Activated CD4-positive, alpha-beta T cell treated with anti-CD3 and anti-CD28 coated beads for 4 hours (primary cell): Measurements from ENCODE around the gene CTSV.
A peak's percentile ranks its signal among the peaks of the same experiment; 100 is the strongest.
"Not testable (repeated sequence)": the region's sequence is repeated elsewhere in the genome, so short reads cannot be mapped to it uniquely, and the experiment has no call there.

Experiments
- DNase-seq, 2 donors: peaks; one replicate each; pipeline ENCODE4 v3.0.0-alpha.2; 2020

Gene CTSV

DNA sequence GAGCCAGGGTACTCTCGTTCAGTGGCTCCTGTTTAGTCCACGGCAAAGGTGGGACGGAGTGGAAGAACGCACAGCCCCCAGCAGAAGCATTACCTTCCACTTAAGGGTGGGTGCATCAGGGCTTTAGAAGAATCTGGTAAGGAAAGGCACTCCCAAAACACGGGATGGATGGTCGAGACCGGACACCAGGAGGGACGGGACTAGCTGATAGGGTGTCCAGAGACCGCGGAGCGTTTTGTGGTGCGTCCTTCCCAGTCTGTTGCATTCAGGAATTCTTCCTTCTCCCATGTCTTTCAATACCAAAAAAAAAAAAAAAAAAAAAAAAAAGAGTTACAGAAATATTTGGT is 545 bp upstream of the CTSV start:
- no peak for DNase-seq

DNA sequence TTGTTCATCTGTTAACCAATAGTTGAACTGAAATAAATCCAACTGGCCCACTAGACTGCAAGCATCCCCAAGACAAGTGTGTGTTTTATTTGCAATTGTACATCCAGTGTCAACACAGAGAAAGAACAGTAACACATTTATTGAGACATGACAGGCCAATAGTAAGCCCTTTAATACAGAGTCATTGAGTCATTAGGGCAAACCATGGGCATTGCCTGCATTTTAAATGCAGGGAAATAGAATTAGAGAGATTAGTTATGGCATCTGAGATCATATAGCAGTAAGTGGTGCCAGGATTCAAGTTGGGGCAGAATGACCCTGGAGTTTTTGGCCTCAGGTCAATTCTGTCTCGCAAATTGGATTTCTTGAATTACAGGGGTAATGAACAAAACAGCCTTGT is 15.4 kb downstream of the CTSV start:
- not testable (repeated sequence) for DNase-seq

DNA sequence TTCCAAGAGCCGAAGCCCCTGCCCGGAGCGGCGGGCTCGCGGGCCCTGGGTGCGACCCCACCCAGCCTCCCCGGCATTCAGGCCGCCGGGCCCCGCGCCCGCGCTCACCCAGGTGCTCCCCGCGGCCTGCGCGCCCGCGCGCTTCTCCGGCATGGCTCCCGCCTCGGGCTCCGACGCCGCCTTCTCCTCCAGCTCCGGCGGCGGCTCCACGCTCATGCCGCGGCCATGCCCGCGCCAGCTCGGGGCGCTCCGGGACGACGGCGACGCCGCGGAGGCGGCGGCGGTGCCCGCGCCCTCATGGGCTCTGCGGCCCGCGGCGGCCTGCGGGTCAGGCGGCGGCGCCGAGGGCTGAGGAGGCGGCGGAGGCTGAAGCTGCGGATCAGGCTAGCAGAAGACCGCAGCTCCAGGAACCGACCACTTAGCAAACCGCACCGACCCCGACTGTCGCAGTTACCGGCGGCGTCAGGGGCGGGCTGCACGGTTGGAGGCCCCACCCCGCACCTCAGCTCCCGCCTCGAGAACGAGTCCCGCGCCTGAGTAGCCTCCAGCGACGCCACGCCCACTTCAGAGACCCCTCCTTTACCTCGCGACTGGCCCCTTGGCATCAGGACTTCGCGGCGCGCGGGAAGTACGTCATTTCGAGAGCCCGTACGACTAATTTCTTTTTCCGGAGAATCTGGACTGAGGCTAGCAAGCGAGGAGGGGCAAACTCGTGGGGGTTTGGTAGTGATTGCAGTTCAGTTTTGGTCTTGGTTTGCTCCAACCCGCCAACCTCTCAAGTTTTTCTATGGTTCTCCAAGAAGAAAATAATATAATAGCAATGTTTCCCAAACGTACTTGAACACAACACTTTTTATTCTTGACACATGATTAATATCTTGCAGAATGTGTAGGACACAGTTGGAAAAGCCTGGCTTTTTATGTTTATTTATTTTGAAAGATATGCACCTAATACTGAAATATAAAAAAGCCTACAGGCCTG is 25.5 kb downstream of the CTSV start:
- DNase-seq, result peak; percentile 64 to 73

DNA sequence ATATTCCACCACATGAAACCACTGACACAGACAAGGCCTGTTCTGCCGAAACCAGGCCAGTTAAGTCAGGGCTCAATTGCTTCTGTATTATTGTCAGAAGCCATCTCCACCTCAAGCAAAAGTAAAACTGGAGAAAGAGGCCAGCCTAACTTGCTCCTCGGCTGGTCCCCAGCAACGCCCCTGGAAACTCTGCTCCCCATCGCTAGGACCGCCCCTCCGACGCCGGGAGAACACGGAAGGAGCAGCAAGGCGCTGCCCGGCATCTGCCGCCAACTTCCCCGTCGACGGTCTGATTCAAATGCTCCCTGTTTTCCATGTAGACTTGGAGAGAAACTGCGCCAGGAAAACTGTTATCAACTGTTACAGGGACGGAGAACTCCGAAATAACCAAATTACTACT is 26.3 kb downstream of the CTSV start:
- not testable (repeated sequence) for DNase-seq

DNA sequence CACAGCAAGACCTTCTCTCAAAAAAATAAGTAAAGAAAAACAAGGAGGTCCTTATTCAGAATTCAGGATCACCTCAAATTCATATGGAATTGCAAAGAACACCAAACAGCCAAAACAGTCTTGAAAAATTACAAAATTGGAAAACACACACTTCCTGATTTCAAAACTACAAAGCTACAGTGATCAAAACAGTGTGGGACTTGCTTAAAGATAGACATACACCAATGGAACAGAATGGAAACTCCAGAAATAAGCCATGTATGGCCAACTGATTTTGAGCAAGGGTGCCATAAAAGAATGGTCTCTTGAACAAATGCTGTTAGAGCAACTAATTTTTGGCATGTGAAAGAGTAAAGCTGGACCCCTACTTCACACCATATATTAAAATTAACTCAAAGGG is 36.7 kb downstream of the CTSV start:
- DNase-seq, result not testable (repeated sequence)

DNA sequence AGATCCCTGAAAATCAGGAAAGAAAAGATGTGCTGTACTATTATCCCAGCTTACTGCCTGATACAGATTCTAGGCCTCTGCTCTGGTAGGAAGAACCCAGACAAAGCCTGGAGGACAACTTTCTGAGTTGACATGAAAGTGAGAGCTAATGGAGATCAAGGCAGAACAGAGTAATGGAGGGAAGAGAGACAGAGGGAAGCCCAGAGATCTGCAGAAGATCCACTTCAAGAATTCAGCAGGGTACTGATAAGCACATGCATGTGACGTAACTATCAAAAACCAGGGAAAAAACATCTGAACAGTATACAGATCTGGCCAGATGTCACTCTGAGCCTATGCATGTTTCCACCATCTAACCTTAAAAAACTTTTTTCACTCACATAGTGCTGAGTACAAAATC is 37.6 kb downstream of the CTSV start:
- DNase-seq, result not testable (repeated sequence)

DNA sequence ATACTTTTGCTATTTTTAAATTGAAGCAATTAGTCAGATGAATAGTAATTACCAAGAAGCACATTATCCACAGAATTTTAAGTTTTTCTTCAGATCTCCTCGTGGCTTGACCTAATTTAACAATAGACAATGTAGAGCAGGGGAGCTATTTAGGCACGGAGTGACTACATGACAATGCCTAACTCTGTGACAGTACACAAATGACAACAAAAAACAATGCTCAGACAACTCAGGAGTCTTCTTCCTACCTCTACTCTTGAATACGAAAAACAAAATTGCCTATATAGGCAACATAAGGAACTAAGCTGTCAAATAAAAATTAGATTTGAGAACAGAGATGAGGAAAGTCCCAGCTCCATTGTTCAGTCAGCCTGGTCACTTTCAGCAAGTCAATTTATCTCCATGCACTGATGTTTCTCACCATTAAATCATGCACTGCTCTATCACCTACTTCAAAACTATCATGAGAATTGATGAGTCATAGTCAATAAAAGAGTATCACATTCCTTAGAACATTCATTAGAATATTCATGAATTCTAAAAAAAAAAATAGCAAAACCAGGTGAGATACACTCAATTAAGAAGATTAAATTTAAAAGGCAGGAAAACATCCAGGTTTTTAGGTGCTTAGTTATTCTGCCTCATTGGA is 38.7 kb downstream of the CTSV start:
- not testable (repeated sequence) for DNase-seq

DNA sequence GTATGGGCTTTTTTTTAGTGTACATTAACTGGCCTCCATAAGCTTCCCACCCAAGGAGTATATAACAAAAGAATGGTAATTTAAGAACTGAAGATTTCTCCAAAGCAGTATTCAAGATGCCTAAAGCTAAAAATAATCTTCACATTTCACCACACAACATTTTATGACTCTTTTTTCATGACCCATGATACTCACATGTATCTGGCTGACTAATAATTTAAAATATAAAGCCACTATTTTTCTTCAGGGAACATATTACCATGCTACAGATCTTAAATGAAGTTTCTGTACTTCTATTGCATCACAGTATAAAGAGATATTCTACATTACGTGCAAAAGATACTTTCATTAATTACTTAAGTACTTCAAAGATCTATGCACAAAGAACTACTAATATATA is 39.2 kb downstream of the CTSV start:
- not testable (repeated sequence) for DNase-seq

DNA sequence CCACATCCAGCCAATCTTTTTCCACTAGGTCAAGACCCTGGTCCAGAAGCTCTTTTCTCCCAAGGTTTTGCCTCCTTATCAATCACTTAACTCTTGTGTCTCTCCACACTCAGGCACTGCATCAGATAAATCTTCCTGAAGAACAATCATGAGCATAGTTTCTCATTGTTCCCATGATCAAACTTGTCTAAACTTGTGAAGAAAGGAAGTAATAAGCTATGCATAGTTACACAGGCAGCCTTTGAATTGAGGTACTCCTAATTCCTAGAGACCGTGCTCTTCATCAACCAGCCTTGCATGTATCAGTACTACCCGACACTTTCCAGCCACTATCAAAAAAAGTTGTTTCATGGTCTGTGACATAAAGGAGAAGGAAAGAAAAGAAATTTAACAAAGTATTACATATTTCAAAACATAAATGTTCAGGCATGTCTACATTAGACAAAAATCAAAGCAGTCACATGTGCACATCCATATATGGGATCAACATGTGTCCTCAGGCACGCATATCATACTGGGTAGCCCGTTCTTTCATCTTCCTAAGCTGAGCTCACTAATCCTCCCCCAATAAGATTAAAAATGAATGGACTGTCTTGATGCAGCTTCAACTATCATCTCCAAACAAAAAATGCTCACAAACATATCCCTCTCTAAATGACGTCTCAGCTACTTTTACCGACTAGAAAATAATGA is 41.8 kb downstream of the CTSV start:
- not testable (repeated sequence) for DNase-seq

DNA sequence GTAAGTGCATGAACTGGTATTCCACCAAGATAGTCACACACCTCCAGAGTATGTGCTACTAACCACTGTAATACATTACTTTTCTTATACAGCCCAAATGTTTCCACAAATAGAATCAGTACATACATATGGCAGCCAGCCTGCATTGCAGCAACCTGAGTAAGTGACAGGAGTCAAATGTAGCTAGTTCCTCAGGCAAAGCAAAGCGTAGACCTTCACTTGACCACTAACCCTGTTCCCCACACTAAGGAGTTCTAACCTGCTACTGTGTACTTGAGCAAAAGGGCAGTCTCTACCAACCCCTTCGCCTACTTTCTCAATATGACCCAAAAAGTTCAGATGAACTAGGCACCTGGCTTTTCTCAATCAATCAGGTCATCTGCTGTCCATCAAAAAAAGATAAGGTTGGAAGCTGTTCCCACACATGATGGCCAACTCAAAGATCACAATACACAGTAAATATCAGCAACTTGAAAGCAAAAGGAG is 44.4 kb downstream of the CTSV start:
- not testable (repeated sequence) for DNase-seq

DNA sequence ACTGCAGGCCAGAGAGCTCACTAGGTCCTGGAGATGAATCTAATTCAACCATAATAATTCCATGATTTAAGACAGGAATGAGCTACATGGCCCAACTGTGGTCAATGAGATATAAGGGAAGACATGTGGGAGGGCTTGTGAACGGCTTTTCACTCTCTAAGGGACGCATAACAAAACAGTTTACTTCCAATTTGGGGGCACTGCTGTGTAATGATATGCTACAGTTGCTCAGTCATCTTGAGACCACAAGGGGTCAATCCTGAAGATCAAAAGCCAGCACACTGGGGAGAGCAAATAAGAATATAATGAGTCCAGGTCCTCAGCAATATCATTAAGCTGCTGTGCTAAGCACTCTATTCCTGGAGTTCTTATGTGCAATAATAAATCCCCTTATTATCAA is 46.6 kb downstream of the CTSV start:
- DNase-seq, result not testable (repeated sequence)

DNA sequence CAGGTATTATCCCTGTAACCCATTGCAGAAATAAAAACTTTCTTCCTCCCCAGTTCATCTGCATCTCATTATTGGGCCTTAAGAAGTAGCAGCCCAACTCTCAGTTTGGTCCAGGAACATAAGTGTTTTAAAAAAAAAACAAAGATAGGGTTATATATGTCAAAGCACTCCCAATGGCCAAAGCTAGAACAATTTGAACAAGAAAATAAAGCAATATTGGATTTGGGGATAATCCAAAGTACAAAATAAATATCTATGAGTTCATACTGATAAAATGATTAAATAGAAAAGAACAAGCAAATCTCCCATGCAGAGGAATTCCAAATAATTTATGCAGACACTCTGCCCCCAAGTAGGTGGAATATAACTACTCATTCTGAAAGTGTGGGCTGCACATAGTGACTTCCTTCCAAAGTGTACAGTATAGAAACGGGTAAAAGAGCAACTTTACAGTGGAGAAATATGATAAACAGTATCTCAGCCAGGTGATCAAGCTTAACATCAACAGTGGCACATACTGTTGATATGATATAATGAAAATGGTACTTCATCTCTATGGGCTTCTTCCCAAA is 49.1 kb downstream of the CTSV start:
- DNase-seq, result not testable (repeated sequence)

DNA sequence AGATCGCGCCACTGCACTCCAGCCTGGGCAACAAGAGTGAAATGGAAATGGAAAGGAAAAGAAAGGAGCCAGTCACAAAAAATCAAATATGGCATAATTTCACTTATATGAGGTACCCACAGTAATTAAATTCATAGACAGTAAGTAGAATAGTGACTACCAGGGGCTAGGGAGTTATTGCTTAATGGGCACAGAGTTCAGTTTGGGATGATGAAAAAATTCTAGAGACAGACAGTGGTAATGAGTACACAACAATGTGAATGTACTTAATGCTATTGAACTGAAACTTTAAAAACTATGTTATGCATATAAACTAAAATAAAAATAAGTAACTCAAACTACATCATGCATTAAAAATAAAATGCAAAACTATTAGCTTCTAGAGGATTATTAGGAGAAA is 54.1 kb downstream of the CTSV start:
- not testable (repeated sequence) for DNase-seq

DNA sequence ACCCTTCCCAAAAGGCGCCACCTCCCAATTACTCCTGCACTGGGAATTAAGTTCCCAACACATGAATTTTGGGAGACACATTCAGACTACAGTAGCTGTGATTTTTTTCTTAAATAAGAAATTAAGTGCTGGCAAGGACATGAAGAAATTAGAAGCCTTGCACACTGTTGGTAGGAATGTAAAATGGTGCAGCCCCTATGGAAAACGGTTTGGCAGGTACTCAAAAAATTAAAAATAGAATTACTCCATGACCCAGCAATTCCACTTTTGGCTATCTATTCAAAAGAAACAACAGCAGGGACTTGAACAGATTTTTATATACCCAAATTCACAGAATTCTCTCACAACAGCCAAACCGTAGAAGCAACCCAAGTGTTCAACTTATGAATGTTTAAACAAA is 54.8 kb downstream of the CTSV start:
- not testable (repeated sequence) for DNase-seq

DNA sequence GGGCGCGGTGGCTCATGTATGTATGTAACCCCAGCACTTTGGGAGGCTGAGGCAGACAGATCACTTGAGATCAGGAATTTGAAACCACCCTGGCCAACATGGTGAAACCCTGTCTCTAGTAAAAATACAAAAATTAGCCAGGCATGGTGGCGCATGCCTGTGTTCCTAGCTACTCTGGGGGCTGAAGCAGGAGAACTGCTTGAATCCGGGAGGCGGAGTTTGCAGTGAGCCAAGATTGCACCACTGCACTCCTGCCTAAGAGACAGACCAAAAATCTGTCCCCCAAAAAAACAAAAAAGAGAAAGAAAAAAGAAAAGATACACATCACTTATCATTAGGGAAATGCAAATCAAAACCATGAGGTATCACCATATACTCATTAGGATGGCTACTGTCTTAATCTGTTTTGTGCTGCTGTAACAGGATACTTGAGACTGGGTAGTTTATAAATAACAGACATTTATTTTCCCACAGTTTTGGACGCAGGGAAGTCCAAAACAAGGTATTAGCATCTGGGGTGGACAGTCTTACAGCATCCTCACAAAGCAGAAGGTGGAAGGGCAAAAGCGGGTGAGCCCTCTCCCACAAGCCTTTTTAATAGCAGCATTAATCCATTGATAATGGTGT is 55.3 kb downstream of the CTSV start:
- DNase-seq, result not testable (repeated sequence)
